CD14-positive monocyte (primary cell): ENCODE data around the gene PXN. TPM values are rescaled to one million over a fixed set of nuclear protein-coding genes. Genes with fewer than 3 reads are reported as not detected.
A peak's percentile ranks its signal among the peaks of the same experiment; 100 is the strongest.

Experiments used
- DNase-seq, 3 donors: peaks; one replicate each; pipeline ENCODE4 v3.0.0-alpha.2; 2011 to 2022
- H2AFZ ChIP-seq: 2 replicates; pipeline ENCODE4 v1.6.0; 2012; ENCODE audit warnings: mild to moderate bottlenecking, low read depth, low read length, inconsistent platforms; ENCODE audit not compliant: insufficient read depth, poor library complexity, severe bottlenecking
- H3K27ac ChIP-seq, 2 donors: 1 replicate in 1 of 2; 2 replicates in 1 of 2; pipeline ENCODE4 v1.5.1; 2012 to 2013; ENCODE audit warnings: low read length in 2 of 2, control low read depth in 1 of 2, inconsistent platforms in 1 of 2, low read depth in 1 of 2, mild to moderate bottlenecking in 1 of 2
- H3K27me3 ChIP-seq, 2 donors: one replicate each; pipeline versions ENCODE4 v1.6.0 to v1.6.1; 2011 to 2013; ENCODE audit warnings: low read length in 2 of 2; ENCODE audit not compliant: control insufficient read depth in 2 of 2, insufficient read depth in 2 of 2
- H3K36me3 ChIP-seq, 2 donors: replicated peaks in 1 of 2; 1 replicate in 1 of 2; 2 replicates in 1 of 2; pipeline versions ENCODE4 v1.5.1 to v1.6.1; 2012 to 2013; ENCODE audit warnings: low read length in 2 of 2, control low read depth in 1 of 2, inconsistent platforms in 1 of 2, mild to moderate bottlenecking in 1 of 2; ENCODE audit not compliant: insufficient read depth in 2 of 2, control insufficient read depth in 1 of 2
- H3K4me1 ChIP-seq, 2 donors: 1 replicate in 1 of 2; 2 replicates in 1 of 2; pipeline versions ENCODE4 v1.5.1 to v1.6.1; 2012 to 2013; ENCODE audit warnings: low read length in 2 of 2, control low read depth in 1 of 2, inconsistent platforms in 1 of 2, mild to moderate bottlenecking in 1 of 2, moderate library complexity in 1 of 2; ENCODE audit not compliant: insufficient read depth in 2 of 2, control insufficient read depth in 1 of 2
- H3K4me2 ChIP-seq: replicated peaks from 2 replicates; pipeline ENCODE3; 2012; ENCODE audit warnings: low read length, moderate library complexity, mild to moderate bottlenecking; ENCODE audit not compliant: poor library complexity, severe bottlenecking; ENCODE audit errors: extremely low read depth
- H3K4me3 ChIP-seq, 3 experiments: fragments of 200-600 bp in 1 of 3; sonication (generic) in 1 of 3; replicated peaks in 1 of 3; 1 replicate in 2 of 3; 2 replicates in 1 of 3; pipeline ENCODE4 v1.5.1; 2011 to 2013; ENCODE audit warnings: low read length in 3 of 3, mild to moderate bottlenecking in 3 of 3, control low read depth in 2 of 3, low read depth in 2 of 3, inconsistent platforms in 1 of 3, moderate library complexity in 1 of 3
- H3K79me2 ChIP-seq: 2 replicates; pipeline ENCODE4 v1.6.0; 2012; ENCODE audit warnings: mild to moderate bottlenecking, control low read depth, inconsistent platforms, low read length, moderate library complexity; ENCODE audit not compliant: insufficient read depth
- H3K9ac ChIP-seq: 2 replicates; pipeline ENCODE4 v1.6.0; 2017; ENCODE audit warnings: low read length, mild to moderate bottlenecking; ENCODE audit not compliant: insufficient read depth, poor library complexity, severe bottlenecking
- H3K9me3 ChIP-seq, 2 donors: replicated peaks in 1 of 2; 1 replicate in 1 of 2; 2 replicates in 1 of 2; pipeline versions ENCODE4 v1.5.1 to v1.6.1; 2012 to 2013; ENCODE audit warnings: low read length in 2 of 2, control low read depth in 1 of 2; ENCODE audit not compliant: control insufficient read depth in 1 of 2, insufficient read depth in 1 of 2
- H4K20me1 ChIP-seq: 2 replicates; pipeline ENCODE4 v1.6.0; 2012; ENCODE audit warnings: mild to moderate bottlenecking, low read length, control low read depth, moderate library complexity; ENCODE audit not compliant: insufficient read depth
- H3K27ac Mint-ChIP-seq, 7 donors: one replicate each; pipeline ENCODE4 v1.8.0; 2020; ENCODE audit warnings: mild to moderate bottlenecking in 7 of 7, mixed read lengths in 7 of 7, moderate library complexity in 6 of 7, inconsistent platforms in 2 of 7
- H3K27me3 Mint-ChIP-seq, 3 donors: one replicate each; pipeline ENCODE4 v1.8.0; 2021 to 2022; ENCODE audit warnings: low read depth in 3 of 3, mild to moderate bottlenecking in 3 of 3, mixed read lengths in 3 of 3, moderate library complexity in 3 of 3, inconsistent platforms in 1 of 3
- H3K36me3 Mint-ChIP-seq, 2 donors: one replicate each; pipeline ENCODE4 v1.8.0; 2020; ENCODE audit warnings: mixed read lengths in 2 of 2, inconsistent platforms in 1 of 2, mild to moderate bottlenecking in 1 of 2
- H3K4me1 Mint-ChIP-seq: one replicate; pipeline ENCODE4 v1.8.0; 2020; ENCODE audit warnings: mild to moderate bottlenecking, mixed read lengths
- H3K4me3 Mint-ChIP-seq, 2 donors: one replicate each; pipeline ENCODE4 v1.8.0; 2020; ENCODE audit warnings: mild to moderate bottlenecking in 2 of 2, mixed read lengths in 2 of 2, moderate library complexity in 1 of 2
- H3K9me3 Mint-ChIP-seq, 7 donors: one replicate each; pipeline ENCODE4 v1.8.0; 2020 to 2022; ENCODE audit warnings: mixed read lengths in 7 of 7, mild to moderate bottlenecking in 6 of 7, moderate library complexity in 6 of 7, inconsistent platforms in 2 of 7
- CTCF ChIP-seq: fragments of 200-600 bp; IDR thresholded peaks from one replicate; pipeline ENCODE4 v1.8.0; 2022; ENCODE audit warnings: antibody characterized with exemption, mild to moderate bottlenecking
- WGBS: methylation state at CpG from one replicate; pipeline ENCODE4 v1.1.5; 2013; ENCODE audit warnings: missing lambda C conversion rate; ENCODE audit not compliant: insufficient coverage; 5-methylcytosine and 5-hydroxymethylcytosine counted together
- intact Hi-C, 2 donors: fragments of 100-400 bp; cut with micrococcal nuclease; formaldehyde crosslinking; loops; one replicate each; pipeline versions ENCODE4 v1.15.0 to v1.15.1; 2023
- polyA plus RNA-seq, 3 donors: library from polyadenylated mRNA; depleted of rRNA in 1 of 3; unstranded in 2 of 3; stranded (reverse) in 1 of 3; fragments of 300-500 nt in 2 of 3; fragments of >200 nt in 1 of 3; fragmentation: Illumina TruSeq in 2 of 3; gene quantifications; 1 replicate in 2 of 3; 2 replicates in 1 of 3; pipeline ENCODE4 v1.2.3, GENCODE V29; 2012 to 2021

PXN gene
- polyA plus RNA-seq, 3 donors = 62.5 to 106 (median 98.4) TPM

GRCh38 chr12:120258323-120258896 is 7.1 kb downstream of the PXN start:
- peaks cover 97% of the 10 kb centered on the region for H3K79me2 ChIP-seq
- peak overlapping the region in 2 of 7 donors; percentile 13 to 77 for H3K27ac Mint-ChIP-seq
- H3K4me2 ChIP-seq = no peak overlapping the region
- H4K20me1 ChIP-seq = peaks cover 72% of the 10 kb centered on the region
- H3K27me3 ChIP-seq = no peaks in the 10 kb centered on the region
- H3K9ac ChIP-seq = no peak overlapping the region
- H3K4me3 ChIP-seq = no peak overlapping the region
- peaks cover 28 to 67% of the 10 kb centered on the region in 2 donors for H3K36me3 Mint-ChIP-seq
- 100% methylated on average over 2 of the region's 5 CpGs for WGBS
- no peak overlapping the region for H3K27ac ChIP-seq
- no peak for TF ChIP-seq CTCF
- H3K36me3 ChIP-seq = peaks cover 4 to 17% of the 10 kb centered on the region in 2 donors
- peaks cover 0 to 2% (median 0%) of the 10 kb centered on the region in 3 donors for H3K27me3 Mint-ChIP-seq
- H3K9me3 ChIP-seq = no peaks in the 10 kb centered on the region
- no peak for DNase-seq
- H3K4me1 Mint-ChIP-seq = peaks cover 95% of the 10 kb centered on the region
- intact Hi-C loops = no loop called here
- no peak overlapping the region for H3K4me3 Mint-ChIP-seq
- no peak overlapping the region for H2AFZ ChIP-seq
- no peaks in the 10 kb centered on the region for H3K9me3 Mint-ChIP-seq
- peaks cover 89 to 98% of the 10 kb centered on the region in 2 donors for H3K4me1 ChIP-seq

GRCh38 chr12:120257041-120257821 is 8.3 kb downstream of the PXN start:
- peaks cover 4 to 17% of the 10 kb centered on the region in 2 donors for H3K36me3 ChIP-seq
- Mint-ChIP-seq H3K36me3 (peaks cover 25 to 67% of the 10 kb centered on the region in 2 donors), H3K27ac (peak overlapping the region in 5 of 7 donors; percentile 3 to 81 (median 63)), H3K27me3 (peaks cover 0 to 2% (median 0%) of the 10 kb centered on the region in 3 donors), H3K9me3 (no peaks in the 10 kb centered on the region), H3K4me1 (peaks cover 95% of the 10 kb centered on the region), H3K4me3 (no peak overlapping the region)
- peaks cover 95% of the 10 kb centered on the region for H3K79me2 ChIP-seq
- no peak for TF ChIP-seq CTCF
- H3K4me1 ChIP-seq = peaks cover 90 to 98% of the 10 kb centered on the region in 2 donors
- H3K9me3 ChIP-seq = no peaks in the 10 kb centered on the region
- no peak for DNase-seq
- no peak overlapping the region for H3K4me3 ChIP-seq
- H3K27me3 ChIP-seq = no peaks in the 10 kb centered on the region
- H3K9ac ChIP-seq = peak overlapping the region; percentile 8
- peaks cover 61% of the 10 kb centered on the region for H4K20me1 ChIP-seq
- intact Hi-C loops = no loop called here
- 95% methylated on average over 9 of the region's 9 CpGs for WGBS
- no peak overlapping the region for H2AFZ ChIP-seq
- peak overlapping the region in 1 of 2 donors; percentile 37 for H3K27ac ChIP-seq
- H3K4me2 ChIP-seq = no peak overlapping the region
